BLaER1 (cell line): ENCODE results near the gene NCOA6.

Experiments used
- H3K27ac ChIP-seq: shearing (Covaris generic); formaldehyde crosslinking; 2 replicates; pipeline ENCODE4 v1.8.1; 2022
- H3K27me3 ChIP-seq: shearing (Covaris generic); formaldehyde crosslinking; 2 replicates; pipeline ENCODE4 v1.8.1; 2022
- H3K36me3 ChIP-seq: shearing (Covaris generic); formaldehyde crosslinking; 2 replicates; pipeline ENCODE4 v1.8.1; 2022
- H3K4me1 ChIP-seq: shearing (Covaris generic); formaldehyde crosslinking; 2 replicates; pipeline ENCODE4 v1.8.1; 2022
- H3K4me2 ChIP-seq: shearing (Covaris generic); formaldehyde crosslinking; 2 replicates; pipeline ENCODE4 v1.8.1; 2022
- H3K4me3 ChIP-seq: shearing (Covaris generic); formaldehyde crosslinking; 2 replicates; pipeline ENCODE4 v1.8.1; 2022
- H3K9ac ChIP-seq: shearing (Covaris generic); formaldehyde crosslinking; 2 replicates; pipeline ENCODE4 v1.8.1; 2022
- H3K9me3 ChIP-seq: shearing (Covaris generic); formaldehyde crosslinking; 2 replicates; pipeline ENCODE4 v1.8.1; 2022
- H4K20me1 ChIP-seq: shearing (Covaris generic); formaldehyde crosslinking; 2 replicates; pipeline ENCODE4 v1.8.1; 2022
- Cebpa-rat ChIP-seq: shearing (Covaris generic); IDR thresholded peaks from 2 replicates; pipeline ENCODE4 v1.8.1; 2022

The NCOA6 gene

GRCh38 chr20:34753706-34754461 lies 71.6 kb downstream of the NCOA6 start:
- Histone ChIP-seq H3K27me3 (no peaks in the 10 kb centered on the region), H3K4me3 (no peak overlapping the region), H3K4me1 (no peaks in the 10 kb centered on the region), H4K20me1 (0 out of 2 replicates have a peak, but pooled peaks cover 7% of the 10 kb centered on the region), H3K36me3 (peaks cover 96% of the 10 kb centered on the region), H3K9ac (no peak overlapping the region), H3K4me2 (no peak overlapping the region), H3K27ac (no peak overlapping the region), H3K9me3 (no peaks in the 10 kb centered on the region)
- TF ChIP-seq Cebpa-rat: no peak

GRCh38 chr20:34751453-34751852 lies 74.0 kb downstream of the NCOA6 start:
- no peak overlapping the region for H3K27ac ChIP-seq
- peaks cover 91% of the 10 kb centered on the region for H3K36me3 ChIP-seq

DNA sequence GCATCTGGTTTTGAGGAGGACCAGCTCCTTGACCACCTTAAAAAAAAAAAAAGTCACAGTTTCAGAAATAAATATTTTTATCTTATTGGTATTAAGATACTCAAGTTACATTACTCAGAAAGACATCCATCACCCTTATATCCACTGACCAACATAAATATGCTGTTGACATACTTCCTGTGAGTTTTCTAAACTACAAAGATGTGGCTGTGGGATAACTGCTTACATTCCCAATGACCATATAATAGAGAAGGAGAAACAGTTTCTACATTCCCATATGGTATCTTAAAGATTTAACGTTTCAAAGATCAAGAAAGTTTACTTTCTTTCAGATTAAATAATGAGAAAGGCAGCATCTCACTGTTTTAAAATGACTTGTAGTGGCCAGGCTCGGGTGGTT lies 75.0 kb downstream of the NCOA6 start:
- H3K9me3 ChIP-seq: no peaks in the 10 kb centered on the region

More at GRCh38 chr20:34751453-34751852, 74.0 kb downstream of the NCOA6 start:
- H3K4me1 ChIP-seq: no peaks in the 10 kb centered on the region
- no peak for TF ChIP-seq Cebpa-rat
- no peak overlapping the region for H3K4me3 ChIP-seq
- H3K4me2 ChIP-seq: no peak overlapping the region
- H3K27me3 ChIP-seq: no peaks in the 10 kb centered on the region
- no peak overlapping the region for H3K9ac ChIP-seq
- H3K9me3 ChIP-seq: no peaks in the 10 kb centered on the region
- 0 out of 2 replicates have a peak, but pooled peaks cover 7% of the 10 kb centered on the region for H4K20me1 ChIP-seq

DNA sequence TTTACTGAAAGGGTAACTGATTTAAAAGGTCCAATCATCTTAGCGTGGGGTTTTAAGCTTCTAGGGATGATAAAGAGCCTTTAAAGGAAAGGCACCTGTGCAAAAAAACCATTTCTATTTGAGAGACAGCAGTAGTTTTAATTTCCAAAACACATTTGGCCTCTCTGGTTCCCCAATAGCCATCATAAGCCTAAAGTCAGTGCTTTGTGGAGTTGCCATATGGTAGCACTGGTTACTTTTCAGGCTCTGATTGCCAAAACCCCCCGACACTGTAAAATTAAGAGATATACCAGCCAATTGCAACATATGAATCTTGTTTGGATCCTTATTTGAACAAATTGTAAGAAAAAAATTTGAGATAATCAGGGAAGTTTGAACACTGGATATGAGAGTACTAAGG lies 76.7 kb downstream of the NCOA6 start:
- no peak for TF ChIP-seq Cebpa-rat
- Histone ChIP-seq H3K27me3 (no peaks in the 10 kb centered on the region), H3K4me1 (no peaks in the 10 kb centered on the region), H3K9me3 (no peaks in the 10 kb centered on the region), H4K20me1 (no peaks in the 10 kb centered on the region), H3K4me3 (no peak overlapping the region), H3K36me3 (peaks cover 91% of the 10 kb centered on the region), H3K27ac (no peak overlapping the region), H3K9ac (no peak overlapping the region), H3K4me2 (no peak overlapping the region)

More for the DNA sequence above, 75.0 kb downstream of the NCOA6 start:
- peaks cover 91% of the 10 kb centered on the region for H3K36me3 ChIP-seq
- H3K27ac ChIP-seq: no peak overlapping the region
- no peak overlapping the region for H3K9ac ChIP-seq
- H3K4me1 ChIP-seq: no peaks in the 10 kb centered on the region
- no peak overlapping the region for H3K4me2 ChIP-seq
- TF ChIP-seq Cebpa-rat: no peak
- H3K27me3 ChIP-seq: no peaks in the 10 kb centered on the region
- 0 out of 2 replicates have a peak, but pooled peaks cover 7% of the 10 kb centered on the region for H4K20me1 ChIP-seq
- no peak overlapping the region for H3K4me3 ChIP-seq

GRCh38 chr20:34747479-34747878 lies 78.0 kb downstream of the NCOA6 start:
- H3K27me3 ChIP-seq: no peaks in the 10 kb centered on the region
- no peak overlapping the region for H3K4me3 ChIP-seq
- no peaks in the 10 kb centered on the region for H4K20me1 ChIP-seq
- no peak overlapping the region for H3K27ac ChIP-seq
- no peaks in the 10 kb centered on the region for H3K4me1 ChIP-seq
- no peak overlapping the region for H3K4me2 ChIP-seq
- no peaks in the 10 kb centered on the region for H3K9me3 ChIP-seq
- peaks cover 91% of the 10 kb centered on the region for H3K36me3 ChIP-seq
- no peak for TF ChIP-seq Cebpa-rat
- no peak overlapping the region for H3K9ac ChIP-seq

DNA sequence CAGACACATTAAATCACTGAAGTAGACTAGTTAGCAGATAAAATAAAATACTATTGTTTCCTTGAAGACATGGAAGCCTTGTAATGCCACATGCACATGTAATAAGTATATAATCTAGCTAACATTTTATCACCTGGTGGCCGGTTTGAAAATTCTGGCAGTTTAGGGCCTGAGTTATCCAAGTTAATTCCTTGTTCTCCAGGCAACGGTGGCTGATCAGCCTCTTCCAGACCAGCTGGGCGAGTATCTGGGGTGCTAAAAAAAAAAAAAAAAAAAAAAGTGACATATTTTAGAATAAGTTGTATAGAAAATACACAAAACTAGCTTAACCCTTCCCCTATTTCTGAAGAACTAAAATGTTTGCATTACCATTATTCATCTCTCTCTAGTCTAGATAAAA lies 78.8 kb downstream of the NCOA6 start:
- no peak overlapping the region for H3K9ac ChIP-seq

GRCh38 chr20:34744847-34745246 lies 80.6 kb downstream of the NCOA6 start:
- TF ChIP-seq Cebpa-rat: no peak
- H3K4me1 ChIP-seq: no peaks in the 10 kb centered on the region
- no peaks in the 10 kb centered on the region for H4K20me1 ChIP-seq
- H3K9me3 ChIP-seq: no peaks in the 10 kb centered on the region
- H3K27ac ChIP-seq: no peak overlapping the region
- no peaks in the 10 kb centered on the region for H3K27me3 ChIP-seq
- no peak overlapping the region for H3K4me2 ChIP-seq
- H3K9ac ChIP-seq: no peak overlapping the region
- peaks cover 94% of the 10 kb centered on the region for H3K36me3 ChIP-seq
- no peak overlapping the region for H3K4me3 ChIP-seq

More for the DNA sequence above, 78.8 kb downstream of the NCOA6 start:
- no peaks in the 10 kb centered on the region for H3K4me1 ChIP-seq
- no peaks in the 10 kb centered on the region for H4K20me1 ChIP-seq
- no peak for TF ChIP-seq Cebpa-rat
- H3K9me3 ChIP-seq: no peaks in the 10 kb centered on the region
- no peak overlapping the region for H3K4me3 ChIP-seq
- no peak overlapping the region for H3K4me2 ChIP-seq
- H3K27ac ChIP-seq: no peak overlapping the region
- no peaks in the 10 kb centered on the region for H3K27me3 ChIP-seq
- peaks cover 91% of the 10 kb centered on the region for H3K36me3 ChIP-seq

DNA sequence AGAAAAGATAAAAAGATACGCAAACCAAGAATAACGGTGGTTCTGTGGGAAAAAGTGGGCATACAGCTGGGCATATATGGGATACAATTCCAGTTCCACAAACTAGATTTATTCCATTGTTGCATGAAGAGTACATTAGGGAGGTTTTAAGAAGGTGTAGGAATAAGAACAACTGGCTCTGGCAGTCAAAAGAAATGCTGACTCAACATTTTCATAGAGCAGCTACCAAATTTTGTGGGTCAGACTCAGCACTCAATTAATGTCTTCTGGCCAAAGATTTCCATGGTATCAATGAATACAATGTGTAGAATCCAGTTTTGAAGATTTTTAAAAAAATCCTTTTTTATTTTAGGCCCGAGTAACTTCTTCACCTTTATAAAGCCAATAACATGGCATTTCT lies 81.1 kb downstream of the NCOA6 start:
- Histone ChIP-seq H3K4me2 (no peak overlapping the region), H3K4me3 (no peak overlapping the region), H3K9ac (no peak overlapping the region), H4K20me1 (no peaks in the 10 kb centered on the region), H3K9me3 (no peaks in the 10 kb centered on the region), H3K4me1 (no peaks in the 10 kb centered on the region), H3K36me3 (peaks cover 94% of the 10 kb centered on the region), H3K27me3 (no peaks in the 10 kb centered on the region), H3K27ac (no peak overlapping the region)
- no peak for TF ChIP-seq Cebpa-rat

DNA sequence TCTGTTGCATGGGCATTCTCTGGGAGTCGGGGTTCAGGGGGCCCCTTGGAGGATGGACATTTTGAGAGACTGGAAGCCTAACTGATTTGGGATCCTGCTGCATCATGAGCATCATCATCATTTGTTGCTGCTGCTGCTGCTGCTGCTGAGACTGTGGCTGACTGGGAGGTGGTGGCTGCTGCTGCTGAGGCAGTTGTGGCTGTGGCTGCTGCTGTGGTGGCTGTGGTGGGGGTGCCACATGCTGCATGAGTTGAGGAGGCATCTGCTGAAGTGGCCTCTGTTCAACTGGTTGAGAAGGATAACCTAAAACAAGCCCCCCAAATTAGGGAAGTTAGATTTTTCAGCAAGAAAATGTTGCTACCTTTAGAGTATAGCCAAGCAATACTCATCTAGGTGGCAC lies 82.4 kb downstream of the NCOA6 start:
- Histone ChIP-seq H4K20me1 (no peaks in the 10 kb centered on the region), H3K4me3 (no peak overlapping the region), H3K36me3 (peaks cover 88% of the 10 kb centered on the region), H3K27ac (no peak overlapping the region), H3K4me2 (no peak overlapping the region), H3K4me1 (peaks cover 1% of the 10 kb centered on the region), H3K9ac (no peak overlapping the region), H3K9me3 (no peaks in the 10 kb centered on the region), H3K27me3 (no peaks in the 10 kb centered on the region)
- TF ChIP-seq Cebpa-rat: no peak

GRCh38 chr20:34736106-34736735 lies 89.2 kb downstream of the NCOA6 start:
- Histone ChIP-seq H3K27me3 (no peaks in the 10 kb centered on the region), H3K27ac (no peak overlapping the region), H3K4me3 (no peak overlapping the region), H3K9me3 (no peaks in the 10 kb centered on the region), H3K9ac (no peak overlapping the region), H3K36me3 (peaks cover 72% of the 10 kb centered on the region), H3K4me1 (peaks cover 8% of the 10 kb centered on the region), H3K4me2 (no peak overlapping the region), H4K20me1 (no peaks in the 10 kb centered on the region)
- no peak for TF ChIP-seq Cebpa-rat
